Measurements from ENCODE around the gene SELP.

DNA sequence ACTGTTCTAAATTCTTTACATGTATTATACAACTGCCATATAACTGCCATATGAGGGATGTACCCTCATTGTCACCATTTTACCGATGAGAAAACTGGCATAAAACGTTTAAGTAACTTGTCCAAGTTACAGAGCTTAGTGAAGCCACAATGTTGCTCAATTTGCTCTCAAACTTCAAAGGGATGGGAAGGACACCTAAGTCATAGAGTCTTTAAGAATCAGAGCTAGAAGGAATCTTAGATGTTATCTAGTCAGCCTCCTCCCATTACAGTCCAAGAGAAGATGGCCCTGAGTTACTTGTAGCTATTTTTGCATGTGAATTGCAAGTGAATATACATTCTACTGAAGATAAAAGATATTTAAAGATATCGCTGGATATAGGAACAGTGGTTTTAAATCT, 49.8 kb upstream of the SELP start:
- TF ChIP-seq POLR2A (IDR thresholded peaks at IDR 0.05; ENCODE audit: low read length) (no peak), GATA1 (IDR thresholded peaks at IDR 0.05; ENCODE audit: low read depth, low read length) (no peak)

Data from erythroblast (primary cell).